Activated CD8-positive, alpha-beta memory T cell treated with anti-CD3 and anti-CD28 coated beads for 48 hours (primary cell): ENCODE results near the gene PLEKHF1.
"Not testable (repeated sequence)": the region's sequence is repeated elsewhere in the genome, so short reads cannot be mapped to it uniquely, and the experiment has no call there.

Source experiments
- DNase-seq, 3 experiments: peaks; one replicate each; pipeline ENCODE4 v3.0.0-alpha.2; 2020; ENCODE audit warnings: low read depth in 2 of 3, low spot score in 2 of 3

The PLEKHF1 gene

DNA sequence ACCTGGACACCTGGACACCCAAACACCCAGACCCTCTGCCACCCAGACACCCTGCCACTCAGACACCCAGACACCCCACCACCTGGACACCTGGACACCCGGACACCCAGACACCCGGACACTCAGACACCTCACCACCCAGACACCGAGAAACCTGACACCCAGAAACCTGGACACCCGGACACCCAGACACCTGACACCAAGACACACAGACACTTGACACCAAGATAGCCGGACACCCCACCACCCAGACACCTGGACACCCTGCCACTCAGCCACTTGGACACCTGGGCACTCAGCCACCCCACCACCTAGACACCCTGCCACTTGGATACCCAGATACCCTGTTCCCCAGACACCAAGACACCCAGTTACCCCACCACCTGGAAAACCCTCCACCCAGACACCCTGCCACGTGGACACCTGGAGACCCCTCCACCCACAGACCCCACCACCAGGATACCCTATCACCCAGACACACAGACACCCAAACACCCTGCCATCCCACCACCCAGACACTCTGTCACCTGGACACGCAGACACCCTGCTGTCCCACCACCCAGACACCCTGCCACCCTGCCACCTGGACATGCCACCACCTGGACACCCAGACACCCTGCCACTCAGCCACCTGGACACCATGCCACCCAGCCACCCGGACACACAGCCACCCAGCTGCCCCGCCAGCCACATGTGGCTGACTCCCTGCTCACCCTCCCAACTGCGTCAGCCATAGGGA lies 32.4 kb downstream of the PLEKHF1 start:
- DNase-seq, result no peak

- DNase-seq, result no peak
Measured at GRCh38 chr19:29699861-29700260, 34.6 kb downstream of the PLEKHF1 start.

GRCh38 chr19:29700498-29700897 lies 35.2 kb downstream of the PLEKHF1 start:
- DNase-seq, result no peak

DNA sequence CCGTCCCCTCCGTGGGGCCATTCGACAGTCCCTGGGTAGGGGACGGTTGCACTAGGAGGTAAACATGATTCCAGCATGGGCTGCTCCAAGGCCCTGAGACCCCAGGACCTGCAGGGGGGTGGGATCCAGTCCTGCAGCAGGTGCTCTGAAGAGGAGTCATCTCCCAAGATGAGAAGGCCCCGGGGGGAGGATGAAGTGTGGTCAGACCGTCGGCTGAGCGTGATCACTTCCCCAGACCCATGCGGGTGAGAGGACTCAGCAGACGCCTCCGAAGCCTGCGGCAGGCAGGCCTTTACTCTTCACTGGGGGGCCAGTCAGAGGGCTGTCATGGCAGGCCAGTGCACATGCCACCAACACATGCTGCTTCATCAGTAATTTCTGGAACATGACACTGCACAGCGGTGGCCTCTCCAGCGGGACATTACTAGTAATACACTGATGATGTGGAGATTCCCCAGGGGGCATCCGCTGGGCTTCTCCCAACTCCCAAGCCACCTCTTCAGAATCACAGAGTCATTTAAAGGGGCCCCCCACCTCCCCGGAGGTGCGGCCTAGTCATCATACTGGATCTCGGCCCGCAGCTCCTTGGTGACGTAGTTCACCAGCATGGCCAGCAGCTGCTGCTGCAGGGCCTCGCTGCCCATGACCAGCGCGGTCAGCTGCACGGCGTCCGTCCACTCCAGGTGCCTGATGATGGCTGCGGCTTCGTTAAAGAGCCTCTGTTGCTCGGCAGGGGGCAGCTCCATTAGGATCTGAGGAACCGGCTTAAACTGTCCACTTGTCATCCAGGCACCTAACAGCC lies 37.1 kb downstream of the PLEKHF1 start:
- no peak for DNase-seq

DNA sequence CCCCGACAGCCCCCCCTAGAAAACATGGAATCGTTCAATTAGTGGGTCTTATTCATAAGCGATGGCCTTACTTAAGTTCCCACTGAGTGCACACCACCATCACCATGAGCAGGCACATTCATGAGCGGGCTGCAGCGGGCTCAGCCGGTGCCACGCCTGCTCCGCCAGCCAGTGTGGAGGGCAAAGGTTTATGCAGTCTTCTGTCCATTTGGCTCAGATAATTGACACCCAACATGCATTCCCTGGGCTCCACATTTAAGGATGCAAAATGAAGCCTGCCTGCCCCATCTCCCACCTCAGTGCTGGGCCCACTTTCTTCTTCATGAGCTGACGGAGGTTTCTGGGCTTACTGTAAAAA lies 37.7 kb downstream of the PLEKHF1 start:
- DNase-seq, result no peak

DNA sequence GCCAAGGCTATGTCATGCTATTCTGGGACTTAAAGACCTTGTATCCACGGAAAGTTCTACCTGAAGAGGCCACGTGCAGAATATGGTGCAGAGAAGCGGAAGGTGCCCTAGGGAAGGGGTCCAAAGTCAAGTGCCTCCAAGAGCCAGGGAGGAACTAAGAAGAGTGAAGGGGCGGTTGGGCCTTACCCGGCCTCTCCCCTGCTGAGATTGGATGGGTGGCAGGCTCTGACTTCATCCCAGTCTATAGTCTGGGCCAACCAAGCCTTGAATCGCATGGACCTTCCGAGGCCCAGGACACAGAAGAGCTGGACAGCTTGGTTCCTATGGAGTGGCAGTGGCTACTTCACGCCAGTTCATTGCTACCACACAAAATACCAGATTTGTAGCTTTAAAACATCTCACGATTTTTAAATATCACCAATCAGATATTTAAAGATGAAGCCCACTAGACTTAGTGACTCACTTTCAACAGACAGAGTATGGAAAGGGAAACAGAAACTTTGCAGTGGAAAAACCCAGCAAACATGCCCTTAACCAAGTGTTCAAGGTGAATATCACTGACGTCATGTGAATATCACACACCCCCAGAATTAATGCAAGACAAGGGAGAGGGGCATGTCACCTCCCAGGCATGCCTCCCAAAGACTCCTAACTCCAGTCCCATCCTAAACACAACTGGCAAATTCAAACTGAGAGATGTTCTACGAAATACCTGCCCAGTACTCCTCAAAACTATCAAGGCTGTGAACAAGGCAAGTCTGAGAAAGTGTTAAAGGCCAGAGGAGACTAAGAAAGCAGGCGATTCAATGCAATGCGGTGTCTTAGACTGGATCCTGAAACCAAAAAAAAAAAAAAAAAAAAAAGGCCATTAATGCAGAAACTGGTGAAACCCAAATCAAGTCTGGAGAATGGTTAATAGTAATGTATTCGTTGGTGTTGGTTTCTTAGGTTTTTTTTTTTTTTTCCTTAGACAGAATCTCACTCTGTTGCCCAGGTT lies 39.6 kb downstream of the PLEKHF1 start:
- DNase-seq, result no peak

GRCh38 chr19:29705706-29706105 lies 40.4 kb downstream of the PLEKHF1 start:
- DNase-seq, result no peak

GRCh38 chr19:29706635-29707034 lies 41.4 kb downstream of the PLEKHF1 start:
- DNase-seq, result no peak

- no peak for DNase-seq
Measured at GRCh38 chr19:29708554-29709439, 43.5 kb downstream of the PLEKHF1 start.

DNA sequence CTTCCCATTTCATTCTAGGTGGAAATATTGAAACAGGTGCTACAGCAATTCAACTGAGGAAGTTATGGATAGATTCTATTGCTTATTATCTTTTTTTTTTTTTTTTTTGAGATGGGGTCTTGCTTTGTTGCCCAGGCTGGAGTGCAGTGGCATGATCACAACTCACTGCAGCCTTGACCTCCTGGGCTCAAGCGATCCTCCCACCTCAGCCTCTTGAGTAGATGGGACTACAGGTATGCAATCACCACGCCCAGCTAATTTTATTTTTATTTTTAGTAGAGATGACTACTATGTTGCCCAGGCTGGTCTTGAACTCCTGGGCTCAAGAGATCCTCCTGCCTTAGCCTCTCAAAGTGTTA lies 44.2 kb downstream of the PLEKHF1 start:
- not testable (repeated sequence) for DNase-seq

DNA sequence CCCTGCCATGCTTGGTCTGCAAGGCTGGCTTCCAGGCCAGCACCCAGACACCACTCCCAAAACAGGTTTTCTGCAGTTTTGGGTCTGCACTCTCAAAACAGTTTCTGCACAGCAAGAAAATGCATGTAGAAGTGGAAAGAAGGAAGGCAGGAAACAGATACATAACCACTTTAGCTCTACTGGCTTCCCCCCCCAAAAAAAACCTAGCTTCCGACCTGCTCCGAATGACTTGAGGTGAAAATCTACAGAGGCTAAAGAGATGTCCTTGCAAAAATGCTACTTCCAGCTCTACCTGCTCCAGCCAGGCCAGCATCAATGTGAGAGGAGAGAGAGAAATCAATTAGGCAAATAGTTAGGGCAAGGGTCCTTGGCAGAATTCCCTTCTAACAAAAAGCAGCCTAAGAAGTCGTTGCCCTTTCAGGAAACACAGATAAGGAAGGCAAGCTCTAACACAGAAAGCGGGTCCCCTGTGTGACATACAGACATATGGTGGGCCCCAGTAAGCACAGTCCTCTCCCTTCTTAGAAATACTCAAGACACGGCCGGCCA lies 46.4 kb downstream of the PLEKHF1 start:
- DNase-seq, result no peak

DNA sequence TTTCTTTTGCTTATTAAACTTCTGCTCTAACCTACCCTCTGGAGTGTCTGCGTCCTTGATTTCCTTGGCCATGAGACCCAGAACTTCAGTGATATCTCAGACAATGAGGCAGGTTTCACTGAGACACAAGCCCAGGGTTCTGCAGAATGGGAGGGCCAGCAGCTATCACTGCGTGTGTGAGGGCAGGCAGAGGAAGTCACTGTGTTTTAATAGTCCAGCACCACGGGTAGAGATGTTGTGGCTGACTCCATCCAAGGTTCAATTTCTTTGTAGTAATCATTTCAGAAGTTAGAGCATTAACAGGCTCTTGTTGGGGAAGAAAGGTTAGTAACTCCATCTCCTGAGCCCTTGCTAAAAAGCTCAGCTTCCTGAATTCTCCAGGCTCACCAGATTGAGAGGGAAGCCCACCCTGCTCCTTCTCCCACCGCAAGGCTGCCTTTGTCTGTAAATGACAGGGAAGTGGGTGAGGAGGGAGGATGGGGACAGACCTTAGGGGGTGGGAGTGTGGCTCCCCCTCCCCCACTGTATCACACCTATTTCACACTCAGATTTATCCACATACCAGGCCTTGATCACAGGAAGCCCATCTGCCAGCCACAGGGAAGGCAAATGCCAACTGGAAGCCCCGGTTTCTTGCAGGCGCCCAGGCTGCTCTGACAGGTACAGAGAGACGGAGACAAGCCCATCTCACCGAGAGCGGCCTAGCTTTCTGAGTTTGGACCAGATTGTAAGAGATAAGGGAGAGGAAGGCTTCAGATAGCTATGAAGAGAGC lies 47.7 kb downstream of the PLEKHF1 start:
- no peak for DNase-seq

- DNase-seq, result no peak
Measured at GRCh38 chr19:29714371-29714952, 49.2 kb downstream of the PLEKHF1 start.

GRCh38 chr19:29714953-29715700 lies 49.9 kb downstream of the PLEKHF1 start, which contains the start of gene C19orf12:
Gene C19orf12, minus strand, starts transcription at chr19:29715261. Its CDS starts 6,848 bp downstream, at chr19:29708413.
- DNase-seq, result peak in 2 of 3 experiments; percentile 47 to 54

- no peak for DNase-seq
Measured at GRCh38 chr19:29715701-29716581, 50.7 kb downstream of the PLEKHF1 start.

DNA sequence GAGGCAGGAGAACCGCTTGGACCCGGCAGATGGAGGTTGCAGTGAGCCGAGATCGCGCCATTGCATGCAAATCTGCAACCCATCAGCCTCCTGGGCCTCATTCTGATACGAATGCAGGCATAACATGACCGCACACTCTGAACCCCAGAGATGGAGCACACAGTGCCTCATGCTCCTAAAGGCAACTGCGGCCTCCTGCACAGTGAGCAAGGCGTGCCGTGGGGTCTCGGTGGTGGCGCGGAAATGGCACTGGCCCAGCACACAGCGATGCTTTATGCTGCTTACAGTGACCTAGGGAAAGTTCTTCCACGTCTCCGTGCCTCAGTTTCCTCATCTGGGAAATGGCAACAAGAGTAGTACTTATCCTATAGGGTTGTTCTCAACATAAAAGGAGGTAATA lies 51.8 kb downstream of the PLEKHF1 start:
- no peak for DNase-seq

- DNase-seq, result no peak
Measured at GRCh38 chr19:29724102-29724641, 58.9 kb downstream of the PLEKHF1 start.
